ENCODE results near the gene ZSCAN2.
A peak's percentile ranks its signal among the peaks of the same experiment; 100 is the strongest.
"Not testable (repeated sequence)": the region's sequence is repeated elsewhere in the genome, so short reads cannot be mapped to it uniquely, and the experiment has no call there.

The ZSCAN2 gene

DNA sequence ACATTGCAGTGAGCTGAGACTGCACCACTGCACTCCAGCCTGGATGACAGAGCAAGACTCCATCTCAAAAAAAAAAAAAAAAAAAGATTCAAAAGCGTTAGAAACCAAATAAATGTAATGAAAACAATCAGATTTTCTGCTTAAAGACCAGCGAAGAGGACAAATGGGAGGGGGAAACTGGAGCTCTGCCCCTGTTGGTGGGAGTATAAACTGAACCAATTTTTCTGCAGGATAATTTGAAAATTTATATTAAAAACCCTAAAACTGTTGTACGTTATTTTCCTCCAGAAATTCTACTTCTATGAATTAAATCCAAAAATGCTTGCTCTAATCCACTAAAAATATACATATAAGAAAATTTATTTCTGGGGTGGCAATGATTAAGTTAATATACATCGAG lies 25.3 kb upstream of the ZSCAN2 start:
- Histone ChIP-seq H3K27ac (no peak overlapping the region), H3K4me3 (ENCODE audit: low read depth, low read length) (no peak overlapping the region), H3K27me3 (ENCODE audit: insufficient read depth, low read depth, severe bottlenecking) (no peaks in the 10 kb centered on the region), H3K36me3 (no peaks in the 10 kb centered on the region), H3K9me3 (ENCODE audit: severe bottlenecking) (no peaks in the 10 kb centered on the region)
- no peak for DNase-seq
- TF ChIP-seq, protein P1, sequence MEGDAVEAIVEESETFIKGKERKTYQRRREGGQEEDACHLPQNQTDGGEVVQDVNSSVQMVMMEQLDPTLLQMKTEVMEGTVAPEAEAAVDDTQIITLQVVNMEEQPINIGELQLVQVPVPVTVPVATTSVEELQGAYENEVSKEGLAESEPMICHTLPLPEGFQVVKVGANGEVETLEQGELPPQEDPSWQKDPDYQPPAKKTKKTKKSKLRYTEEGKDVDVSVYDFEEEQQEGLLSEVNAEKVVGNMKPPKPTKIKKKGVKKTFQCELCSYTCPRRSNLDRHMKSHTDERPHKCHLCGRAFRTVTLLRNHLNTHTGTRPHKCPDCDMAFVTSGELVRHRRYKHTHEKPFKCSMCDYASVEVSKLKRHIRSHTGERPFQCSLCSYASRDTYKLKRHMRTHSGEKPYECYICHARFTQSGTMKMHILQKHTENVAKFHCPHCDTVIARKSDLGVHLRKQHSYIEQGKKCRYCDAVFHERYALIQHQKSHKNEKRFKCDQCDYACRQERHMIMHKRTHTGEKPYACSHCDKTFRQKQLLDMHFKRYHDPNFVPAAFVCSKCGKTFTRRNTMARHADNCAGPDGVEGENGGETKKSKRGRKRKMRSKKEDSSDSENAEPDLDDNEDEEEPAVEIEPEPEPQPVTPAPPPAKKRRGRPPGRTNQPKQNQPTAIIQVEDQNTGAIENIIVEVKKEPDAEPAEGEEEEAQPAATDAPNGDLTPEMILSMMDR (IDR thresholded peaks at IDR 0.05; ENCODE audit: low read depth, low read length): no peak

DNA sequence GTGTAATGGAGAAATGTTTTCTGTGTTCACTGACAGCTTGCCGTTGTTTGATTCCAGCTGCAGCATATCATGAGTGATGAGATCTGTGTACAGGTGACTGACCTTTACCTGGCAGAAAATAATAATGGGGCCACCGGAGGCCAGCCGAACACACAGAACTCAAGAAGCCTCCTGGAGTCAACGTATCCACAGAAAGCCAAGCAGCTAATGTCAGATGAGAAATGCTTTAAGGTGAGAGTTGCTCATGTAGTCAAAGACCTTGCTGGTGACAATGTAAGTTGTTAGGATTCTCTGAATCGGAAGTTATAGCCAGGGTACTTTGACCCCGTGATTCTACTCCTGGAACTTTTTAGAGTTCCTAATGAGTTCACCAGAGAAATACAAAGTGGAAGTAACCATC lies 22.9 kb upstream of the ZSCAN2 start:
- H3K36me3 ChIP-seq, H3K27ac ChIP-seq, DNase-seq: not testable (repeated sequence)

GRCh38 chr15:84579261-84579721 lies 21.5 kb upstream of the ZSCAN2 start:
- H3K9me3 ChIP-seq (ENCODE audit: severe bottlenecking); H3K27me3 ChIP-seq (ENCODE audit: insufficient read depth, low read depth, severe bottlenecking); H3K4me3 ChIP-seq (ENCODE audit: low read depth, low read length); H3K27ac ChIP-seq; H3K36me3 ChIP-seq: not testable (repeated sequence)
- peak; percentile 59 for DNase-seq

More for the DNA sequence above, 22.9 kb upstream of the ZSCAN2 start:
- not testable (repeated sequence) for H3K4me3 ChIP-seq (ENCODE audit: low read depth, low read length); H3K9me3 ChIP-seq (ENCODE audit: severe bottlenecking); H3K27me3 ChIP-seq (ENCODE audit: insufficient read depth, low read depth, severe bottlenecking)

DNA sequence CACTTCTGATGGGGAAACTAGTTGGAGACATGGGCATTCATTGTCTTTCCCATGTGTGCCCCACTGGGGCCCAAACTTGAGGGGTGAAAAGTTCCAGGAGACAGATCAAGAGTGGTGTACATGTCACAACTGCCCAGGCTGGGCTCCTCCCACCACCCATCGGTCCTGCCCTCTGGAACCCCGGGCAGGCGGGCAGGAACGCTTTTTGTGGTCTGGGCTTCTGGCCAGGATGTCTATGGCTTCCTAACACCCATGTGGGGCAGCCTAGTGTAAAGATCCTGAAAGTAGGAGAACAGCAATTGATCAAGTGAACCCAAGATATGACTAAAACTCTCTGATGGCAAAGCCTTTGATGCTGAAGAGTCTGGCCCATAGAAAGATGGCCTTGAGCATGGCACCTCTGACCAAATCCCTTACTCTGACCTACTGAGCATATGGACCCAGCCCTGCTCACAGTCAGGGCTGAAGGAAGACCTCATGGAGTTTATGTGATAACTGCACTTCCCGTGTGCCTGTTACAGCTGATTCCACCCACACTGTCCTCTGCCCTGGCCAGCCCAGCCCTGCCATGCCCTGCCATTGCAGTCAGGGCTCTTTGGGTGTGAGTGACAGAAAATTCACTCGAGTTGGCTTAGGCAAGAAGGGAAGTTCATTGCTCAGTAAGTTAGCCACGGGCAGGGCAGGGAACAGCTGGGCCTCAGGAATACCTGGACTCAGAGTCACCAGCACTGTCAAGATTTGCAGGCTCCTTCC lies 19.0 kb upstream of the ZSCAN2 start:
- H3K27me3 ChIP-seq (ENCODE audit: insufficient read depth, low read depth, severe bottlenecking); H3K36me3 ChIP-seq; DNase-seq; H3K4me3 ChIP-seq (ENCODE audit: low read depth, low read length); H3K9me3 ChIP-seq (ENCODE audit: severe bottlenecking); H3K27ac ChIP-seq: not testable (repeated sequence)

GRCh38 chr15:84582583-84583157 lies 18.1 kb upstream of the ZSCAN2 start:
- no peaks in the 10 kb centered on the region for H3K27me3 ChIP-seq (ENCODE audit: insufficient read depth, low read depth, severe bottlenecking)
- no peak overlapping the region for H3K4me3 ChIP-seq (ENCODE audit: low read depth, low read length)
- no peak for DNase-seq

DNA sequence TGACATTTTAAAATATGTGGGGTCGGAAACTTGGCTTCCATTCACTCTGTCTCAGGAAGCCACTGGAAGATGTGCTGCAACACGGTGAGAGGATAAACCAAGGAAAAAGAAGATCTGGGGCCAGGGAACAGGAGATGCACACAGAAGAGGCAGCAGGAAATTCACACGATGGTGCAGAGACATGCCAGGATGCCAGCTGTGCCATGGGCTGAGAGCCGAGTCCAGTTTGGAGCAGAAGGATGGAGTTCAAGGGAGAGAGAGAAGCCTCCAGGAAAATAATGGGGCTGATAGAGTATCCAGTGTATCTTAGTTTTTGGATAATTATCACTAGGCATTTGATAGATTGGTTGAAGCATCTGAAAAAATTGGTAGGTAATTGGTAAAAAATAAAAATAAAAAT lies 16.9 kb upstream of the ZSCAN2 start:
- not testable (repeated sequence) for H3K36me3 ChIP-seq; H3K27ac ChIP-seq; H3K27me3 ChIP-seq (ENCODE audit: insufficient read depth, low read depth, severe bottlenecking); H3K4me3 ChIP-seq (ENCODE audit: low read depth, low read length); DNase-seq; H3K9me3 ChIP-seq (ENCODE audit: severe bottlenecking)

More at GRCh38 chr15:84582583-84583157, 18.1 kb upstream of the ZSCAN2 start:
- Histone ChIP-seq H3K36me3 (no peaks in the 10 kb centered on the region), H3K9me3 (ENCODE audit: severe bottlenecking) (no peaks in the 10 kb centered on the region), H3K27ac (no peak overlapping the region)
- TF ChIP-seq, protein P1 (IDR thresholded peaks at IDR 0.05; ENCODE audit: low read depth, low read length): no peak

DNA sequence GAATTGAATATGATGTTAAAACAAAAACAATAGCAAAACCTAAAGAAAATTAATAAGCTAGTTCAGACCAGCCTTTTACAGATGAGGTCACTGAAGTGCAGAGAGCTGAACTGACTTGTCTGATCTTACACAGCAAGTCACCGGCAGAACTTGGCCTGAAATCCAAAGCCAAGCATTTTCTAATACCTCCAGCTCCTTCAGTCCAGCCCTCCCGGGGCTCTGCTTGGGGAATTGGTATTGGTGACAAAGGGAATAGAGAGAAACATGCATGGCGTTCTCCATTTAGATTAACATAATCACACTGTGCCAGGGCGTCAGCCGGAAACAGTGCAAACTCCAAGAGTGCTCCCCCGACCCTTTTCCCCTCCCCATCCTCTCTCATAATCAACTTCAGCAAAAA lies 14.1 kb upstream of the ZSCAN2 start:
- TF ChIP-seq, protein P1 (IDR thresholded peaks at IDR 0.05; ENCODE audit: low read depth, low read length): no peak
- Histone ChIP-seq H3K27me3 (ENCODE audit: insufficient read depth, low read depth, severe bottlenecking) (no peaks in the 10 kb centered on the region), H3K36me3 (no peaks in the 10 kb centered on the region), H3K27ac (no peak overlapping the region), H3K4me3 (ENCODE audit: low read depth, low read length) (no peak overlapping the region), H3K9me3 (ENCODE audit: severe bottlenecking) (no peaks in the 10 kb centered on the region)
- no peak for DNase-seq

Measured in WERI-Rb-1 (cell line).